Chondrocyte (in vitro differentiated cells): ENCODE data around the gene CCL5. TPM values are rescaled to one million over a fixed set of nuclear protein-coding genes. Genes with fewer than 3 reads are reported as not detected.

ENCODE experiments used
- DNase-seq: peaks from one replicate; pipeline ENCODE4 v3.0.0; 2021; ENCODE audit warnings: mixed read lengths, low spot score
- H3K27ac Mint-ChIP-seq: one replicate; pipeline ENCODE4 v1.8.0; 2021; ENCODE audit warnings: mild to moderate bottlenecking, moderate library complexity, mixed read lengths; ENCODE audit not compliant: unreplicated experiment
- H3K27me3 Mint-ChIP-seq: 2 replicates; pipeline ENCODE4 v1.8.0; 2021; ENCODE audit warnings: low read depth, mixed read lengths
- H3K36me3 Mint-ChIP-seq: 2 replicates; pipeline ENCODE4 v1.8.0; 2021; ENCODE audit warnings: low read depth, mixed read lengths
- H3K4me1 Mint-ChIP-seq: 2 replicates; pipeline ENCODE4 v1.8.0; 2021; ENCODE audit warnings: low read depth, mild to moderate bottlenecking, mixed read lengths
- H3K4me3 Mint-ChIP-seq: one replicate; pipeline ENCODE4 v1.8.0; 2021; ENCODE audit warnings: mild to moderate bottlenecking, moderate library complexity, mixed read lengths; ENCODE audit not compliant: unreplicated experiment
- H3K9me3 Mint-ChIP-seq: 2 replicates; pipeline ENCODE4 v1.8.0; 2021; ENCODE audit warnings: low read depth, mixed read lengths
- total RNA-seq: library from RNA; stranded (reverse); gene quantifications from 3 replicates; pipeline ENCODE4 v1.2.1, GENCODE V29; 2021
- TF ChIP-seq, protein P1 (sequence below): fragments of 200-600 bp; sonication (generic); IDR thresholded peaks from 2 replicates; pipeline ENCODE4 v1.5.0; 2021; ENCODE audit warnings: antibody characterized with exemption, mild to moderate bottlenecking, moderate library complexity

Gene CCL5
- total RNA-seq, 1 donor from 2014 or later = not detected

DNA sequence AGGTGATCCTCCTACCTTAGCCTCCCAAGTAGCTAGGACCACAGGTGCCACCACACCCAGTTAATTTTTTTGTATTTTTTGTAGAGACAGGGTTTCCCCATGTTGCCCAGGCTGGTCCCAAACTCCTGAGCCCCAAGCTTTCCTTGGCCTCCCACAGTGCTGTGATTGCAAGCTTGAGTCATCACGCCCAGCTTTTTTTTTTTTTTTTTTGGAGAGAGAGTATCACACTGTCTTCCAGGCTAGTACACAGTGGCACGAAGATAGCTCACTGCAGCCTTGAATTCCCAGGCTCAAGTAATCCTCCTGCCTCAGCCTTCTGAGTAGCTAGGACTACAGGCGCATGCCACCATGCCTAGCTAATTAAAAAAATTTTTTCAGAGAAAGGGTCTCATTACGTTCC, 38.7 kb downstream of the CCL5 start:
- H3K4me1 Mint-ChIP-seq = peaks cover 8% of the 10 kb centered on the region
- TF ChIP-seq, protein P1, sequence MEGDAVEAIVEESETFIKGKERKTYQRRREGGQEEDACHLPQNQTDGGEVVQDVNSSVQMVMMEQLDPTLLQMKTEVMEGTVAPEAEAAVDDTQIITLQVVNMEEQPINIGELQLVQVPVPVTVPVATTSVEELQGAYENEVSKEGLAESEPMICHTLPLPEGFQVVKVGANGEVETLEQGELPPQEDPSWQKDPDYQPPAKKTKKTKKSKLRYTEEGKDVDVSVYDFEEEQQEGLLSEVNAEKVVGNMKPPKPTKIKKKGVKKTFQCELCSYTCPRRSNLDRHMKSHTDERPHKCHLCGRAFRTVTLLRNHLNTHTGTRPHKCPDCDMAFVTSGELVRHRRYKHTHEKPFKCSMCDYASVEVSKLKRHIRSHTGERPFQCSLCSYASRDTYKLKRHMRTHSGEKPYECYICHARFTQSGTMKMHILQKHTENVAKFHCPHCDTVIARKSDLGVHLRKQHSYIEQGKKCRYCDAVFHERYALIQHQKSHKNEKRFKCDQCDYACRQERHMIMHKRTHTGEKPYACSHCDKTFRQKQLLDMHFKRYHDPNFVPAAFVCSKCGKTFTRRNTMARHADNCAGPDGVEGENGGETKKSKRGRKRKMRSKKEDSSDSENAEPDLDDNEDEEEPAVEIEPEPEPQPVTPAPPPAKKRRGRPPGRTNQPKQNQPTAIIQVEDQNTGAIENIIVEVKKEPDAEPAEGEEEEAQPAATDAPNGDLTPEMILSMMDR = no peak
- DNase-seq = no peak
- H3K4me3 Mint-ChIP-seq = no peak overlapping the region
- no peaks in the 10 kb centered on the region for H3K9me3 Mint-ChIP-seq
- H3K27ac Mint-ChIP-seq = peak overlapping the region; percentile 45
- H3K27me3 Mint-ChIP-seq = no peaks in the 10 kb centered on the region
- H3K36me3 Mint-ChIP-seq = peaks cover 37% of the 10 kb centered on the region

DNA sequence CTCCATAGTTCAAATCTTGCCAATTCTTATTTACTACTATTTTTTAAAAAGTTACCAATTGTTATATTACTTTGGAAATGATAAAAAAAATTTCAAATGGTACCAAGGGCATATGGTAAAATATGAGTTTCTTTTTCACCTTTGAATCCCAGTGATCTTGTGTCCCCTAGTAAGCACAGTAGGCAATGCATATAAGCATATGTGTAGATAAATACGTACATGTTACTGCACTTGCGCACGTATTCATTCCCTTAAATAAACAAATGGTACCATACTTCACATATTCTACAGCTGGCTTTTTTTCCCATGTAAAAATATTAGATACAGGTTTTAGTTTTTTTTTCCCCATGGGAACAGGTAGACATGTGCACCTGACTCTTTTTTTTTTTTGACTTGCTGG, 39.1 kb downstream of the CCL5 start:
- DNase-seq = no peak
- Mint-ChIP-seq H3K27me3 (no peaks in the 10 kb centered on the region), H3K4me1 (peaks cover 4% of the 10 kb centered on the region), H3K36me3 (peaks cover 41% of the 10 kb centered on the region), H3K4me3 (no peak overlapping the region), H3K27ac (peak overlapping the region; percentile 45), H3K9me3 (no peaks in the 10 kb centered on the region)
- TF ChIP-seq, protein P1 = no peak

DNA sequence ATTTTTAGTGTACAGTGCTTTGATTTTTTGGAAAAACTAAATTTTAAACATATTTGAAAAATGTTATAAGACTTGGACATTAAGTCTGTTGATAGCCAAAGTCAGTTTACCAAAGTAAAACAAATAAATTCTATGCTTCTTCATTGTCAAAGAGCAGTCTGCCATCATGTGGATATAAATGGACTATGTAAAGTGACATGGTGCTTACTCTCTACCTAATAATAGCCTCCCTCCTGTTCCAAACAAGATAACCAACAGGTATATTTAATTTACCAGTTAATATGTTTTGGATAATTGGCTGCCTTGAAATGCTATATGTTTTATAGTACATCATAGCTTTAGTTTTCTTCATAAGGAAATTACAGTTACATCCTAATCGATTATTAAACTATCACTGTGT, 55.0 kb downstream of the CCL5 start:
- Mint-ChIP-seq H3K27ac (no peak overlapping the region), H3K4me3 (no peak overlapping the region), H3K36me3 (peaks cover 36% of the 10 kb centered on the region), H3K9me3 (no peaks in the 10 kb centered on the region), H3K4me1 (peaks cover 21% of the 10 kb centered on the region), H3K27me3 (no peaks in the 10 kb centered on the region)
- DNase-seq = no peak
- TF ChIP-seq, protein P1 = no peak

Other genes starting within 250 kb of the CCL5 start
- gene RASL10B, start 148.7 kb downstream of the CCL5 start, total RNA-seq = 8.4 to 21.3 TPM (median 19.1 TPM) in 3 replicates
- not detected in 3 replicates for gene GAS2L2, start 127.1 kb downstream of the CCL5 start, total RNA-seq
- not detected in 3 replicates for gene C17orf50, start 119.5 kb downstream of the CCL5 start, total RNA-seq
- 5.1 to 8.6 TPM (median 7.9 TPM) in 3 replicates for gene MMP28, start 84.7 kb downstream of the CCL5 start, total RNA-seq
- gene TAF15, start 70.9 kb downstream of the CCL5 start, total RNA-seq = 123 to 168 TPM (median 135 TPM) in 3 replicates
- not detected in 3 replicates for gene HEATR9, start 11.5 kb downstream of the CCL5 start, total RNA-seq
- gene RDM1, start 50.4 kb upstream of the CCL5 start, total RNA-seq = 0.35 TPM in 1 of 3 replicates, not detected in the others
- gene LYZL6, start 63.4 kb upstream of the CCL5 start, total RNA-seq = not detected in 3 replicates
- not detected in 3 replicates for gene CCL16, start 101.1 kb upstream of the CCL5 start, total RNA-seq
- not detected in 3 replicates for gene CCL14, start 106.4 kb upstream of the CCL5 start, total RNA-seq
- gene CCL15, start 121.2 kb upstream of the CCL5 start, total RNA-seq = not detected in 3 replicates
- not detected in 3 replicates for gene CCL23, start 137.6 kb upstream of the CCL5 start, total RNA-seq
- not detected in 3 replicates for gene CCL18, start 183.9 kb upstream of the CCL5 start, total RNA-seq
- gene CCL3, start 209.8 kb upstream of the CCL5 start, total RNA-seq = not detected in 3 replicates
- not detected in 3 replicates for gene CCL4, start 223.5 kb upstream of the CCL5 start, total RNA-seq